ENCODE data around the gene CYP17A1.

CYP17A1 gene

GRCh38 chr10:102801978-102802377, 35.2 kb downstream of the CYP17A1 start:
- no peak for DNase-seq

- no peak for DNase-seq
Observed at GRCh38 chr10:102801496-102801895, 35.7 kb downstream of the CYP17A1 start.

- DNase-seq = no peak
Observed at GRCh38 chr10:102800611-102801335, 36.4 kb downstream of the CYP17A1 start.

GRCh38 chr10:102799691-102800471, 37.3 kb downstream of the CYP17A1 start:
- DNase-seq = no peak

GRCh38 chr10:102796407-102797176, 40.6 kb downstream of the CYP17A1 start:
- no peak for DNase-seq

GRCh38 chr10:102795453-102796406, 41.5 kb downstream of the CYP17A1 start:
- no peak for DNase-seq

- no peak for DNase-seq
Observed at GRCh38 chr10:102791754-102792395, 45.3 kb downstream of the CYP17A1 start.

GRCh38 chr10:102785818-102786217, 51.4 kb downstream of the CYP17A1 start:
- no peak for DNase-seq

GRCh38 chr10:102783568-102783967, 53.6 kb downstream of the CYP17A1 start:
- no peak for DNase-seq

GRCh38 chr10:102782673-102783551, 54.3 kb downstream of the CYP17A1 start:
- DNase-seq = peak; percentile 17

- no peak for DNase-seq
Observed at GRCh38 chr10:102781921-102782557, 55.2 kb downstream of the CYP17A1 start.

GRCh38 chr10:102781090-102781920, 55.9 kb downstream of the CYP17A1 start:
- no peak for DNase-seq

Data from T1000 (cell line).